GM13976 (cell line): ENCODE measurements around the gene TGFB1.
"Not testable (repeated sequence)": the region's sequence is repeated elsewhere in the genome, so short reads cannot be mapped to it uniquely, and the experiment has no call there.

Experiments
- DNase-seq: peaks from one replicate; pipeline ENCODE4 v3.0.0; 2012; ENCODE audit warnings: low spot score
- in situ Hi-C: fragments of 300-500 bp; cut with MboI; formaldehyde crosslinking; loops from one replicate; pipeline ENCODE4 v1.12.0; 2022; ENCODE audit warnings: low sequenced_read_pairs, mixed read lengths, inconsistent platforms; ENCODE audit not compliant: unreplicated experiment
- TF ChIP-seq, protein P1 (sequence below): IDR thresholded peaks from 2 replicates; pipeline ENCODE4 v1.5.1; 2012; ENCODE audit warnings: borderline replicate concordance, mild to moderate bottlenecking; ENCODE audit not compliant: insufficient read depth; ENCODE audit errors: extremely low read depth, missing control alignments, control extremely low read depth

Gene TGFB1

DNA sequence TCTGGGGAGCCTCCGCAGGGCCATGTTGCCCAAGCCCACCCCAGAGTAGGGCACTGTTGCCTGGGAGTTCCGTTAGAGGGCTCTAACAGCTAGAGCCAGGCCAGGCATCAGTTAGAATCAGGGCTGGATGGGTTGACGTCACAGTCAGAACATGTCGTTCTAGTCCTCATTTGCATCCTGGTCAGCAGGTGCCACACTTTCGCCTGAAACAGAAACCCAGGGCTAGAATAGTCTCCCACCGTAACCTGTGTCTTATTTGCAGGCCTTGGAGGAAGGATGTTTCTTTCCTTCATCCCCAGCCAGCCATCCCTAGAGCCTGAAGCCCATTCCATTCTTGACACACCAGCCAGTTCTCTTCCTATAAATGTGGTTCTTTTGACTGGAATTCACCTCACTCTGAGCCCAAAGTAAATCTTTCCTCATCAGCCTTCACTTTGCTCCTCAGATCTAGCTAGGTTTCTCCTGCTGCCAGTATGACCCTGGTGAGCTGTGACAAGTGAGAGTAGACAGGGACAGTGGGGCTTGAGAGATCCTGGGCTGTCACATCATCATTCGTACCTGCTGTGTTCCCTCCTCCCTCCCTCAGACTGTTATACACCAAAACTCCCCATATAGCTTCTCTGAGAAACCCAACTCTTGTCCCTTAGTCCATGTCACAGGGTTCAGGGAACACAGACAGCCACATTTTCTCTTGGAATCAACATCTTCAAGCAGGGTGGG is 55.9 kb downstream of the TGFB1 start:
- peak; percentile 88 for DNase-seq
- TF ChIP-seq, protein P1, sequence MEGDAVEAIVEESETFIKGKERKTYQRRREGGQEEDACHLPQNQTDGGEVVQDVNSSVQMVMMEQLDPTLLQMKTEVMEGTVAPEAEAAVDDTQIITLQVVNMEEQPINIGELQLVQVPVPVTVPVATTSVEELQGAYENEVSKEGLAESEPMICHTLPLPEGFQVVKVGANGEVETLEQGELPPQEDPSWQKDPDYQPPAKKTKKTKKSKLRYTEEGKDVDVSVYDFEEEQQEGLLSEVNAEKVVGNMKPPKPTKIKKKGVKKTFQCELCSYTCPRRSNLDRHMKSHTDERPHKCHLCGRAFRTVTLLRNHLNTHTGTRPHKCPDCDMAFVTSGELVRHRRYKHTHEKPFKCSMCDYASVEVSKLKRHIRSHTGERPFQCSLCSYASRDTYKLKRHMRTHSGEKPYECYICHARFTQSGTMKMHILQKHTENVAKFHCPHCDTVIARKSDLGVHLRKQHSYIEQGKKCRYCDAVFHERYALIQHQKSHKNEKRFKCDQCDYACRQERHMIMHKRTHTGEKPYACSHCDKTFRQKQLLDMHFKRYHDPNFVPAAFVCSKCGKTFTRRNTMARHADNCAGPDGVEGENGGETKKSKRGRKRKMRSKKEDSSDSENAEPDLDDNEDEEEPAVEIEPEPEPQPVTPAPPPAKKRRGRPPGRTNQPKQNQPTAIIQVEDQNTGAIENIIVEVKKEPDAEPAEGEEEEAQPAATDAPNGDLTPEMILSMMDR, result peak; percentile 19
- in situ Hi-C loops, result no loop called here

DNA sequence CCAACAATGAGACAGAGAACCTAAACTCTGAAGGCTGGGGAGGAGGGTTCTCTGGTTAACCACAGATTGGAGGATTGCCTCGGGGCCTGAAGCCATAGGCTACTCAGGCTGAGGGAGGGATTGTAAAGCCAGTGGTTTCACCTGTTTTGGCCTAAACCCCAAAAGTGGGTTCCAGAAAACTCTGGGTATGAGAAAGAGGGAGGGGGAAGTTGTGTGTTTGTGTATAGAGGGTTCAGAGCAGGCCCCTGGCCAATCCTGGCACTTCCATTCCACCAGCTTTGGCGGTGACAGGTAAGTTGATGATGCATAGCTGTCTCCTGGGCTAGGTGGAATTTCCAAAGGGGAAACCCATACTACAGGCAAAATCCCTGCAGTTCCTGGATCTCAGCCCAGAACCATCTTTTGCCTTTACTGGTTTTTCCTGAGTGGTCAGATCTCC is 57.3 kb downstream of the TGFB1 start:
- TF ChIP-seq, protein P1, result no peak
- in situ Hi-C loops, result no loop called here
- DNase-seq, result no peak

DNA sequence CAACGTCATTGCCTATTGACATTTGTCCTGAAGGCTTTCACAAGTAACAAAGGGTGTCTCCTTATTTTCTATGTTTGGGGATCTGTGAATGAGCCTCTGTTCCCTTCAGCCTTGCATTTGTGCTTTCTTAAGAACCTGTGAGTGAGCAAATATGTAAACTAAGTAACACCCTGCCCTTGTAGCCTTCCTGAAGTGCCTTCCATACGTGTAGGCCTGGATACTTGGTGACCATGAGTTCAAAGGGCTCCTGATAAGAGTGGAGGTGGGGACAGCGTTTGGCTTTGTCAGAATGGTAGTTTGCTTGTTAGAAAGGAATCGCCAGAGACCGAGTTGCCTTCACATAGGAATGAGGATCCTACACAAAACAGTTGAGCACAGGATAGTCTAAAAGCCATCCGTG is 58.2 kb downstream of the TGFB1 start:
- DNase-seq, result no peak
- in situ Hi-C loops, result no loop called here
- TF ChIP-seq, protein P1, result no peak

GRCh38 chr19:41294393-41294792 is 59.3 kb downstream of the TGFB1 start:
- TF ChIP-seq, protein P1, result no peak
- no peak for DNase-seq
- in situ Hi-C loops, result no loop called here

DNA sequence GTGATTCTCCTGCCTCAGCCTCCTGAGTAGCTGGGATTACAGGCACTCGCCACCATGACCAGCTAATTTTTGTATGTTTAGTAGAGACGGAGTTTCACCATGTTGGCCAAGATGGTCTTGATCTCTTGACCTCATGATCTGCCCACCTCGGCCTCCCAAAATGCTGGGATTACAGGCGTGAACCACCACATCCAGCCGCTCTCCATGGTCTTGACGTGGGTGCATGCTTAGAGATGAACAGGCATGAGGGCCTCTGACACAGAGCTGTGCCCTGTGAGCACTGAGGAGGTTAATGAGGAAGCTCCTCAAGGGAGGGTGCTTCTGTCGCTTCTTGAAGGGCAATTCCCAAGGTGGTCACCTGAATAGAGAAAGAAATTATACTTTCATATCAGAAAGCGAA is 63.9 kb downstream of the TGFB1 start:
- DNase-seq, in situ Hi-C loops: not testable (repeated sequence)

GRCh38 chr19:41288673-41289530 is 64.8 kb downstream of the TGFB1 start:
- DNase-seq, result no peak
- TF ChIP-seq, protein P1, result no peak
- in situ Hi-C loops, result no loop called here
